Activated gamma-delta T cell treated with anti-CD3 and anti-CD28 coated beads, Interleukin-2, amount 50 U/mL, for 16 hours (primary cell): Measurements from ENCODE around the gene GRIK3.
"Not testable (repeated sequence)": the region's sequence is repeated elsewhere in the genome, so short reads cannot be mapped to it uniquely, and the experiment has no call there.

Source experiments
- DNase-seq: peaks from one replicate; pipeline ENCODE4 v3.0.0-alpha.2; 2020; ENCODE audit warnings: low read depth

Gene GRIK3

GRCh38 chr1:36784147-36784859 lies 250.0 kb downstream of the GRIK3 start:
- DNase-seq = no peak

- no peak for DNase-seq
Observed at GRCh38 chr1:36783475-36783874, 250.8 kb downstream of the GRIK3 start.

- no peak for DNase-seq
Observed at GRCh38 chr1:36782785-36783184, 251.5 kb downstream of the GRIK3 start.

- no peak for DNase-seq
Observed at GRCh38 chr1:36782085-36782484, 252.2 kb downstream of the GRIK3 start.

- DNase-seq = no peak
Observed at GRCh38 chr1:36781098-36781497, 253.2 kb downstream of the GRIK3 start.

GRCh38 chr1:36778740-36779139 lies 255.6 kb downstream of the GRIK3 start:
- DNase-seq = no peak

- DNase-seq = no peak
Observed at GRCh38 chr1:36776948-36777831, 257.1 kb downstream of the GRIK3 start.

- no peak for DNase-seq
Observed at GRCh38 chr1:36776256-36776655, 258.1 kb downstream of the GRIK3 start.

GRCh38 chr1:36775716-36776115 lies 258.6 kb downstream of the GRIK3 start:
- DNase-seq = no peak

GRCh38 chr1:36773827-36774541 lies 260.3 kb downstream of the GRIK3 start:
- no peak for DNase-seq

GRCh38 chr1:36772647-36773495 lies 261.4 kb downstream of the GRIK3 start:
- DNase-seq = no peak

GRCh38 chr1:36771660-36772284 lies 262.5 kb downstream of the GRIK3 start:
- no peak for DNase-seq

GRCh38 chr1:36771240-36771639 lies 263.1 kb downstream of the GRIK3 start:
- DNase-seq = no peak

GRCh38 chr1:36769886-36770830 lies 264.2 kb downstream of the GRIK3 start:
- no peak for DNase-seq

- DNase-seq = no peak
Observed at GRCh38 chr1:36768486-36769178, 265.7 kb downstream of the GRIK3 start.

GRCh38 chr1:36767429-36767828 lies 266.9 kb downstream of the GRIK3 start:
- not testable (repeated sequence) for DNase-seq

- no peak for DNase-seq
Observed at GRCh38 chr1:36766481-36766880, 267.8 kb downstream of the GRIK3 start.

GRCh38 chr1:36765785-36766300 lies 268.5 kb downstream of the GRIK3 start:
- DNase-seq = no peak

- no peak for DNase-seq
Observed at GRCh38 chr1:36764798-36765197, 269.5 kb downstream of the GRIK3 start.
